GM19035 (cell line): ENCODE data around the gene SH2D1B.

Experiments used
- ATAC-seq: cut with Tn5 transposase; IDR thresholded peaks from one replicate; pipeline ENCODE4 v1.9.1; 2021; ENCODE audit not compliant: unreplicated experiment

Gene SH2D1B

DNA sequence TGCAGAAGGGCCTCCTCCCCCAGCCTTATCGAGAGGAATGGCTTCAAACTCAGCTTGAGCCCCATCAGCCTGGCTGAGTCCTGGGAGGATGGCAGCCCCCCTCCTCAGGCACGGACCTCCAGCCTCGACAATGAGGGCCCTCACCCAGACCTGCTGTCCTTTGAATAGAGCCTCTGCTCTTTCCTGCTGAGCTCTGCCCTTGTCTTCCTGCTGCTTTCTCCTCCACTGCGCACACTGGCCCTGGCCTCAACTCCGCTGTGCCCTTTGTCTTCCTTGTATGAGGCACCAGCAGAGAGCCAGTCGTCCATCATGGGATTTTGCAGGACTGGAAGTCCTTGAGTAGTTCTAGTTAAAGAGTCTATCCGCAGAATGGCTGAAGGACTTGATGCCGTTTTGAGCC, 28.4 kb downstream of the SH2D1B start:
- ATAC-seq: no peak

GRCh38 chr1:162383091-162383490, 28.8 kb downstream of the SH2D1B start:
- no peak for ATAC-seq

DNA sequence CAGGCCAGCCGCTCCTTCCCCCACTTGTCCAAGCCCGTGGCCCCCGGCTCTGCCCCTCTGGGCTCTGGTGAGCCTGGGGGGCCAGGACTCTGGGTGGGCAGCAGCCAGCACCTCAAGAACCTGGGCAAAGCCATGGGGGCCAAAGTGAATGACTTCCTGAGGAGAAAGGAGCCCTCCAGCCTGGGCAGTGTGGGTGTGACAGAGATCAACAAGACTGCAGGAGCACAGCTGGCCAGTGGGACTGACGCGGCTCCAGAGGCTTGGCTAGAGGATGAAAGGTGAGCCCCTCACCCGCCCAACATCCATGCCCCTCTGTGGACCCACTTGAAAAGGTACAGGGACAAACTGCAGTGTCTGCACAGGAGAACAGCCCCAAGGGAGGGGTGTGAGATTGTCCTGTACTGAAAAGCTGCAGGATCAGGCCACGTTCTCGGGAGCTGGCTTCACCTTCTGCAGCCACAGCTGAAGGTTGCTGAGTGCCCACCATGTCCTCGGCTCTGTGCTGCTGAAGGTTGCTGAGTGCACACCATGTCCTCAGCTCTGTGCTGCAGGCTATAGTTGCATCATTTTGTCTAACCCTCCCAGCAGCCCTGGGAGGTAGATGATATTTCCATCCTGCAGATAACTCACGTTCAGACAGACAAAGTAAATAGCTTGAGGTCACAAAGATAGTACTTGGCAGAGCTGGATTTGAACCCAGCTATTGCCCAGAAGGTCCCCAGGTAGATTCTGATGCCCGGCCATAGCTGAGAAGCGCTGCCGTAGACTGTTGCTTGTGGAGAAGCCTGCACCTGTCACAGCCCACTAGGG, 29.8 kb downstream of the SH2D1B start:
- ATAC-seq: no peak

DNA sequence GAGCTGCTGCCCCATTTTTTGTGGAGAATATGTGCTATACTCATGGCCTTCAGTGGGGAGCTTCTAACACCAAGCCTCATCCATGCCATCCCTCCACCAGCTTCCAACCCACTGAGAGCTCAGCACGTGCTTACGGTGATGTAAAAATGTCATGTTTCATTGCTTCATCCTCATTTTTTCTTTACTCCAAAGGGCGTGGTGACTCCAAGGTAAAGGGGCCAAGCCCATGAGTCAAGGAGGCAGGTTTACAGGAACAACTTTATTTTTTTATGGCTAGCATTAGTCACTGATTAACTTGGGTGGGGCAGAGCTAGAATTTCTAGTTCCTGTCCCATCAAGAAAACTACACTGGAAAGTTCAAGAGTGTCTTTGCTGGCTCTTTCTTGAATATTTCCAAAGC, 30.6 kb downstream of the SH2D1B start, which contains the start of gene C1orf226:
C1orf226 (plus strand) TSS at position 346 of the 400 bp plus-strand sequence. CDS start 174 bp downstream, outside the sequence.
- no peak for ATAC-seq

DNA sequence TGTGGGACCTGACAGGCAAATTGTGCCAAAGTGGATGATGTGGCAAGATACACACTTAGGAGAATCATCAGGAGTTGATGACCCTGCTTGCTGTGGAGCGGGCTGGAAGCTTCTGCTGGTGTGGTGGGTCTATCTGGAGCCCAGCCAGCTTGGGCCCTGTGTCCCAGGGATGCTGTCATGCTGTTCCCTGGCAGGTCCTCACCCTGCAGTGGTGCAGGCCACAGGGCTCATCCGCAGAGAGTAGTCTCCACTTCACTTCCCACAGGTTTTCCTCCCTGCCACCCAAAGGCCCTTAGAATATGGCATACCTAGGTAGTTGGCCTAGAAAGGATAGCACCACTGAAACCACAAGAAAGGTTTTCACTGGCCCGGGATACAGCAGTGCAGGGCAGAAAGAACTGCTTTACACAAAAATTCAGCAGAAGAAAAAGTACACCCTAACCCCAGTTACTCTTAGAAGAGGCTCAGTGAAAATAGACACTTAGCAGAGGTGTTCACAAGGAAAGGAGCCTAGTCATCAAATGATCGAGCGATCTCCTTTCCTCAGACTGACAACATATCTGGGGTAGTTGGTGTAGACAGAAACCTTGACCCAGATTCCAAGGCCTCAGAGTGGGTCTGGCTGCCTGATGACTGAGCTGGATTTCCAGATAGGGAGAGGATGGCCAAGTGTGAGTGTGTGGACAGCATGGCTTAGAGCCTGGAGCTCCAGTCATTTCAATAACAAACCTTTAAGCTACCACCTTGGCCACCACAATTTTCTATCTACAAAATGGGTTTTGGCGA, 31.7 kb downstream of the SH2D1B start:
- no peak for ATAC-seq

DNA sequence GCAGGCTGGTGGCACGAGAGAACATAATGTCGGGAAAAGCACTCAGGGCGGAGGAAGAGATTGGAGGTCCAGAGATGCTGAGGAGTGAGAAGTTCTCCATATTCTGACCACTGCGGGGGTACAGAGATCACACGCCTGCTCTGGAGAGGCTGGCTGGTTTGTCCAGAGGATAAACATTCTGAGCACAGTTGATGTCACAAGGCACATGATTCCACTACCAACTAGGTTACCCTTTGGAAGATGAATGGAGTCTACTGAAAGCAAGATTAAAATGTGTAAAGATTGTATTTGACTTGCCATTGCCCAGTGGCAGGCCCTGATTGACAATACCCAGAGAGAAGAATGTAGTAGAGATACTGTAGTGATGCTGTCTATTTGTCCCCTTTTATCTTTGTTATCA, 35.2 kb downstream of the SH2D1B start, which contains the start of gene SPATA46:
SPATA46 (minus strand) TSS at position 164 of the 400 bp plus-strand sequence; CDS start at position 100, 64 bp downstream.
- no peak for ATAC-seq

DNA sequence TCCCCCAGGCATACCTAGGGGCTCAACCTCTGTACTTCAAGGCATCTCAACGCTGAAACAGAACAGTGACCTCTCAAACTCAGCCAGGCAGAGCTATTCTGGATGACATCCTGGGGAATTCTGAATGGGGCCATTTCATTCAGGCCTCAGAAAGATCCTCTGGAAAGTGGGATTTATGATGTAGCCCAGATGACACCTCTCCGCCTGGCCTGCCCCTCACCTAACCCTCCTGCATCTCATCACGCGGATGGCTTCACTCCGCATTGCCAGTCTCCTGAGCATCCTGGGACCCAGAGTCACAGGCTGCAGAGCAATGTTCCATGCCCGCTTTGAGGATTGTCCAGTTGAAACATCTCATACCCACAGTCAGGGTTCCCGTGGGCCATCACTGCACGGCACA, 36.5 kb downstream of the SH2D1B start:
- ATAC-seq: no peak

DNA sequence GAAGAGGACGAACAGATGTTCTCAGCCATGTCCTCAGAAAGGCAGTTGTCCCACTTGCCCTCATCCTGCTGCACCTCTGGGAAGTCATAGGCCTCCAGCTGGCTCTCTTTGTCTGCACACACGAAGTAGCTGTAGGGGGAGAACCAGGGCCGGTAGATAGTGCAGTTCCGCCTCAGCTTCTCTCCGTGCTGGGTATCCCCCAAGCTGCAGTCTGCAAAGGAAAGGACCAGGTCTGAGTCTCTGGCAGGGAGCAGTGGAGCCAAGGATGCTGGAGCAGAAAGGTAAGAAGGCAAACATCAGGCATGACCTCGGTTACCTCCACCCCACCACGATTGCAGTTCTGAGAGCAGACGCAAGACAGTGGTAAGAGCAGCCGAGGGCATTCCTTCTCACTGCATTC, 37.5 kb downstream of the SH2D1B start:
- no peak for ATAC-seq

- ATAC-seq: no peak
These were observed 38.2 kb downstream of the SH2D1B start for GRCh38 chr1:162373541-162374260.

DNA sequence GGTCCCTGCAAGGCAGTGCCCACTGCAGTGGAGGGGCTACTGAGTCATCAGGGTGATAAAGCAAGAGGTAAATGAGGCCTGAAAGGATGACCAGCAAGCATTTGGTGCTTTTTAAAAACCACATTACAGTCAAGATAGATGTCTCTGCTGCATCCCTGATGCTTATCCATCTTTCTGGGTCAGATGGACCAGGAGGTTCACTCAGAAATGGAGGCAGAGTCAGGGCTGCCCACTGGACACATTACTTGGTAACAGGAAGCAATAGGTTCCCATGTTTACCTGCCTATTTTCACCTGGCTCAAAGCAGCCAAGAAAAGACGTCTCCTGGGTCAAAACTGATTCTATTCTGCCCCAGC, 38.9 kb downstream of the SH2D1B start:
- no peak for ATAC-seq

- no peak for ATAC-seq
These were observed 39.5 kb downstream of the SH2D1B start for GRCh38 chr1:162372159-162373071.

- no peak for ATAC-seq
These were observed 40.3 kb downstream of the SH2D1B start for GRCh38 chr1:162371611-162372010.

DNA sequence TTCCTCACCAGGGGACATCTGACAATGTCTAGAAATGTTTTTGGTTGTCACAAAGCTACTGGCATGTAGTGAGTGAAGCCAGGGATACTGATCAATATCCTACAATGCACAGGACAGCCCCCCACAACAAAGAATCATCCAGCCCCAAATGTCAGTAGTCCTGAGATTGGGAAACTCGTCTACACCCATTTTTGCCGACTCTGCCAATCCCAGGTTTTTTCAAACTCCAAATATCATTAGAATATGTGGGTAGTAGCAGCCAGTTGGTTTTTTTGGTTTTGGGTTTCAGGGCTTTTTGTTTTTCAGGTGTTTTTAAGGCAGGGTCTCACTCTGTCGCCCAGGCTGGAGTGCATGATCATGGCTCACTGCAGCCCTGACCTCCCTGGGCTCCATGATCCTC, 41.2 kb downstream of the SH2D1B start:
- ATAC-seq: no peak

- no peak for ATAC-seq
These were observed 41.8 kb downstream of the SH2D1B start for GRCh38 chr1:162370161-162370560.

GRCh38 chr1:162369571-162369970, 42.4 kb downstream of the SH2D1B start:
- no peak for ATAC-seq

GRCh38 chr1:162368451-162368850, 43.5 kb downstream of the SH2D1B start:
- ATAC-seq: no peak

DNA sequence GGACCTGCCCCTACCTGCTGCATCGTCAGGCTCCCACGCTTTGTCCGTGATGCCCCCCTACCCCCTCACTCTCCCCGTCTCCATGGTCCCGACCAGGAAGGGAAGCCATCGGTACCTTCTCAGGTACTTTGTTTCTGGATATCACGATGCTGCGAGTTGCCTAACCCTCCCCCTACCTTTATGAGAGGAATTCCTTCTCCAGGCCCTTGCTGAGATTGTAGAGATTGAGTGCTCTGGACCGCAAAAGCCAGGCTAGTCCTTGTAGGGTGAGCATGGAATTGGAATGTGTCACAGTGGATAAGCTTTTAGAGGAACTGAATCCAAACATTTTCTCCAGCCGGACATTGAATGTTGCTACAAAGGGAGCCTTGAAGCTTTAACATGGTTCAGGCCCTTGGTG, 44.2 kb downstream of the SH2D1B start:
- ATAC-seq: no peak

- ATAC-seq: no peak
These were observed 44.9 kb downstream of the SH2D1B start for GRCh38 chr1:162367073-162367472.

- ATAC-seq: no peak
These were observed 45.3 kb downstream of the SH2D1B start for GRCh38 chr1:162366671-162367070.

DNA sequence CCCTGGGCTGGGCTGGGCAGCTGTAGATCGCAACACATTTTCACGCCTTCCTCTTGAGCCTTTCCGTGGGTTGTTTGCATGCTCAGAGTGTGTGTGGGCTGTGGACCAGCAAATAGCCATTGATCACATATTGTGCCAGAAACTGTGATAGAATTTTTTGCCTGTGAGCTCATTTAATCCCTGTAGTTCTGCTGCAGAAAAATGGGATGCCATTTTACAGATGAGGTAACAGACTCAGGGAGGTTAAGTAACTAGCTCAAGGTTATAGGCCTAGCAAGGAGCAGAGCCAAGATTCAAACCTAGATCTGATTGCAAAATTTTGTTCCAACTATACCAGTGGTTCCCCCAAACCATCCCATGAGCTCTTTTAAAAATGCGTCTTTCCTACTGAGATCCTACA, 45.8 kb downstream of the SH2D1B start:
- ATAC-seq: no peak
